ENCODE results near the gene PTGDS.

Gene PTGDS

GRCh38 chr9:136931611-136932130 lies 45.6 kb upstream of the PTGDS start:
- no peaks in the 10 kb centered on the region for H3K4me1 ChIP-seq (ENCODE audit: insufficient read depth, low read length)
- H3K9ac ChIP-seq (ENCODE audit: low read depth, low read length) = no peak overlapping the region
- H3K4me2 ChIP-seq (ENCODE audit: insufficient read depth, low read length) = no peak overlapping the region
- no peak overlapping the region for H3K4me3 ChIP-seq (ENCODE audit: low read depth in 1 of 2, low read length in 2 of 2)
- H3K9me3 ChIP-seq (ENCODE audit: insufficient read depth, low read length, severe bottlenecking) = no peaks in the 10 kb centered on the region
- TF ChIP-seq EZH2 (IDR thresholded peaks at IDR 0.05; ENCODE audit: borderline replicate concordance, low read depth, low read length, severe bottlenecking) (no peak), CTCF (IDR thresholded peaks at IDR 0.05; ENCODE audit: borderline replicate concordance, extremely low read depth, low read length, poor library complexity, severe bottlenecking) (no peak)
- H3K27ac ChIP-seq (ENCODE audit: low read length) = no peak overlapping the region
- peaks cover 33% of the 10 kb centered on the region for H3K36me3 ChIP-seq (ENCODE audit: insufficient read depth, low read length)
- H3K79me2 ChIP-seq (ENCODE audit: insufficient read depth, low read length) = no peaks in the 10 kb centered on the region
- no peak overlapping the region for H2AFZ ChIP-seq (ENCODE audit: low read depth, low read length)
- H4K20me1 ChIP-seq (ENCODE audit: insufficient read depth, low read length) = no peaks in the 10 kb centered on the region; the same call in 1 of the 2 replicates
- DNase-seq = no peak
- no peak for ATAC-seq (ENCODE audit: insufficient read depth, low read depth)
- no peaks in the 10 kb centered on the region for H3K27me3 ChIP-seq (ENCODE audit: insufficient read depth, low read length, poor library complexity)

- Histone ChIP-seq H3K27me3 (ENCODE audit: insufficient read depth, low read length, poor library complexity) (no peaks in the 10 kb centered on the region), H3K4me3 (ENCODE audit: low read depth in 1 of 2, low read length in 2 of 2) (no peak overlapping the region), H3K79me2 (ENCODE audit: insufficient read depth, low read length) (no peaks in the 10 kb centered on the region), H3K36me3 (ENCODE audit: insufficient read depth, low read length) (peaks cover 20% of the 10 kb centered on the region), H3K9me3 (ENCODE audit: insufficient read depth, low read length, severe bottlenecking) (no peaks in the 10 kb centered on the region), H2AFZ (ENCODE audit: low read depth, low read length) (no peak overlapping the region), H3K27ac (ENCODE audit: low read length) (no peak overlapping the region), H3K4me1 (ENCODE audit: insufficient read depth, low read length) (no peaks in the 10 kb centered on the region), H4K20me1 (ENCODE audit: insufficient read depth, low read length) (0 out of 2 replicates have a peak, but pooled peaks cover 6% of the 10 kb centered on the region), H3K9ac (ENCODE audit: low read depth, low read length) (no peak overlapping the region), H3K4me2 (ENCODE audit: insufficient read depth, low read length) (no peak overlapping the region)
- no peak for ATAC-seq (ENCODE audit: insufficient read depth, low read depth)
- TF ChIP-seq CTCF (IDR thresholded peaks at IDR 0.05; ENCODE audit: borderline replicate concordance, extremely low read depth, low read length, poor library complexity, severe bottlenecking) = no peak
- no peak for TF ChIP-seq EZH2 (IDR thresholded peaks at IDR 0.05; ENCODE audit: borderline replicate concordance, low read depth, low read length, severe bottlenecking)
- DNase-seq = no peak
Measured at GRCh38 chr9:136934277-136934676, 43.0 kb upstream of the PTGDS start.

GRCh38 chr9:136935651-136936050 lies 41.7 kb upstream of the PTGDS start:
- no peak for ATAC-seq (ENCODE audit: insufficient read depth, low read depth)
- Histone ChIP-seq H3K4me2 (ENCODE audit: insufficient read depth, low read length) (no peak overlapping the region), H3K9ac (ENCODE audit: low read depth, low read length) (no peak overlapping the region), H2AFZ (ENCODE audit: low read depth, low read length) (no peak overlapping the region), H3K4me3 (ENCODE audit: low read depth in 1 of 2, low read length in 2 of 2) (no peak overlapping the region), H3K4me1 (ENCODE audit: insufficient read depth, low read length) (no peaks in the 10 kb centered on the region), H3K9me3 (ENCODE audit: insufficient read depth, low read length, severe bottlenecking) (no peaks in the 10 kb centered on the region), H3K27ac (ENCODE audit: low read length) (no peak overlapping the region), H3K36me3 (ENCODE audit: insufficient read depth, low read length) (peaks cover 31% of the 10 kb centered on the region), H3K79me2 (ENCODE audit: insufficient read depth, low read length) (no peaks in the 10 kb centered on the region), H3K27me3 (ENCODE audit: insufficient read depth, low read length, poor library complexity) (no peaks in the 10 kb centered on the region), H4K20me1 (ENCODE audit: insufficient read depth, low read length) (0 out of 2 replicates have a peak, but pooled peaks cover 6% of the 10 kb centered on the region)
- TF ChIP-seq CTCF (IDR thresholded peaks at IDR 0.05; ENCODE audit: borderline replicate concordance, extremely low read depth, low read length, poor library complexity, severe bottlenecking) (no peak), EZH2 (IDR thresholded peaks at IDR 0.05; ENCODE audit: borderline replicate concordance, low read depth, low read length, severe bottlenecking) (no peak)
- DNase-seq = no peak

All from DND-41 (cell line).